Measurements from ENCODE around the gene AHRR. TPM values are rescaled to one million over a fixed set of nuclear protein-coding genes. Genes with fewer than 3 reads are reported as not detected.

Gene AHRR
- total and polyA plus RNA-seq, 10 of the 15 experiments (the other 5 are each of a cell fraction or from before 2014, with no cell fraction given) = 0.90 to 35.2 (median 19.2) TPM

- no peak for TF ChIP-seq NKRF (conservative IDR thresholded peaks at IDR 0.05)
- no peak for TF ChIP-seq CUX1 (IDR thresholded peaks at IDR 0.05; ENCODE audit: insufficient replicate concordance, low read depth, low read length)
- TF ChIP-seq SREBF1 (IDR thresholded peaks at IDR 0.05; ENCODE audit: low read length) = no peak
Observed at GRCh38 chr5:428754-429452, 107.4 kb downstream of the AHRR start (continued).

Data from GM12878 (cell line).